Activated gamma-delta T cell treated with anti-CD3 and anti-CD28 coated beads, Interleukin-2, amount 50 U/mL, for 16 hours (primary cell): Measurements from ENCODE around the gene GAB1.

Source experiments
- DNase-seq: peaks from one replicate; pipeline ENCODE4 v3.0.0-alpha.2; 2020; ENCODE audit warnings: low read depth

GAB1 gene

GRCh38 chr4:143417679-143418403 is 81.2 kb downstream of the GAB1 start:
- no peak for DNase-seq

DNA sequence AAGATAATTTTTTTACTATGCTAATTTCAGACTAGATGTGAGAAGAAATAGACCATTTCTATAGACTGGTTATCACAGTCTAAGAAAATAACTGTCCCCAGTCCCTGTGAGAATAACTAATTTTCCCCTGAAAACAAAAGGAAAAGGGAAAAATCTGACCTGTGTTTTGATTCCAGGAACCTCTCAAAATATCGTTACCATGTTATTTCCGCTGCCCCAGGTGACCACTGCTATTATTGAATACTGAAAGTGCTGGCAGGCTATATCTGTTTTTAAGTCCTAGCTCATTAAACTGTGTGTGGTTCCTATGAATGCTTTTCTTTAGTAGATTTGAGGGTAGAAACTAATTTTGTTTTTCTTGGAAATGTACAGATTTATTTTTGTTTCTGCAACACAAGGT is 83.6 kb downstream of the GAB1 start:
- no peak for DNase-seq

DNA sequence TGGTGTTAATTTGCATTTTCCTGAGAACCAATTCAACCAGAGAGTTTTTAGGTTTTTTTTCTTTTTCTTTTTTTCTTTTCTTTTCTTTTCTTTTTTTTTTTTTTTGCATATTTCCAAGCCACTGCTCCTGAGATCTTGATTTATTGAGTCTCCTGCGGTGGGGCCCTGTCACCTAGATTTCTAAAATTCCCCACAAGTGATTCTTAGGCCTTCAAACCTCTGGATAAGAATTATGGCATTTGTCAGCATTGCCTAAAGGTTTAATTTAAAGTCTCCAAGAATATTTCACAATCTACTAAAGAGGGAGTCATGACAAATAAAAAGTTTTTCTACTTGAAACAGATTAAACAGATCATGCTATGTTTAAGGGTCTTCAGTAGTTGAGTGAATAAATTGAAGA is 84.9 kb downstream of the GAB1 start:
- no peak for DNase-seq

GRCh38 chr4:143424276-143424675 is 87.6 kb downstream of the GAB1 start:
- DNase-seq, result no peak

- no peak for DNase-seq
Measured at GRCh38 chr4:143431526-143432257, 95.0 kb downstream of the GAB1 start.

- DNase-seq, result no peak
Measured at GRCh38 chr4:143432258-143432591, 95.5 kb downstream of the GAB1 start.

DNA sequence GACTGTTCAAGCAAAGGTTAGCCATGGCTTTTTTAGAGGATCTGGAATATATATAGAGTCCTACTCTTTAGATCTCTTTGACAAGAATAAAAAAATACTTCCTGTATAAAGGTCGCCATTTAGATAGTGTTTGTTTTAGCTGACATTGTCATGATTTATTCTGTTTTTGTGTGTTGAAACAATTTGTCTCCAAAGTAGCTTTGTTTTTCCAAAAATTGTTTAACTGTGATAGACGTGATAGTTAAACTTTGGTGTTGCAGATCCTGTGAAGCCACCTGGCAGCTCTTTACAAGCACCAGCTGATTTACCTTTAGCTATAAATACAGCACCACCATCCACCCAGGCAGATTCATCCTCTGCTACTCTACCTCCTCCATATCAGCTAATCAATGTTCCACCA is 96.6 kb downstream of the GAB1 start:
- no peak for DNase-seq

DNA sequence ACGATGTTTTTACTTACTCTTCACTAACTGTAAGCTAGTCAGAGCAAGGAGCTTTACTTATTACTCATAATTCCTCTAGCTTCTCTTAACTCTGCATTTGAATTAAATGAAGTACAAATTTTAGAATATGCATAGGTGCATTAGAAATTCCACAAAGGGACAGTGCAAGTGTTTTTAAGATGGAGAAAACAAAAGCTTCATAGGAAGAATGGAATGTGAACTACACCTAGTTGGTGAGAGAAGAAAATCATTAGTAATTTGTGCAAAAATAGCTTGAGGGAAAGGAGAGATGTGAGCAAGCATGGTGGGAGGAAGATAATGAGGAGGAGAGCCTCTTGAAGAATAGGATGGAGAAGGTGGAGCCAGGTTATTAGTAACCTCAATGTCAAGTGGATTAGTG is 99.3 kb downstream of the GAB1 start:
- DNase-seq, result no peak

DNA sequence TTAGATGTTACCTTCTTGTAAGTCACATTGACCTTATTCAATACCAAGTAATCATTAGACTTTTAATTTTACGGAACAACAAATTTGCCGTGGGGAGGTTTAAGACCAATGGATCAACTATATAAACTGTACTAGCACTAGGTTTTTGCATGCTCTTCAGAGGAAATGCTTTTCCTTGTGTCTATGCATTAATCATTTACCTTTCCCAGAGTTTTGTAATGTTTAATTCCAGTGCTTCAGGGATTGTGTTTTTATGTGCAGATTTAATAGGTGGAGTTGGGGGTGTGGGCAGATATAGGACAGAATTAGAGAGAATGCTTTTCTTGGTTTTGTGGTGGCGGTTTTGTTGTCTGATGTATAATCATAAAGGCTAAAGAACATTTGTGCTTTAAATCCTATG is 100.8 kb downstream of the GAB1 start:
- no peak for DNase-seq

DNA sequence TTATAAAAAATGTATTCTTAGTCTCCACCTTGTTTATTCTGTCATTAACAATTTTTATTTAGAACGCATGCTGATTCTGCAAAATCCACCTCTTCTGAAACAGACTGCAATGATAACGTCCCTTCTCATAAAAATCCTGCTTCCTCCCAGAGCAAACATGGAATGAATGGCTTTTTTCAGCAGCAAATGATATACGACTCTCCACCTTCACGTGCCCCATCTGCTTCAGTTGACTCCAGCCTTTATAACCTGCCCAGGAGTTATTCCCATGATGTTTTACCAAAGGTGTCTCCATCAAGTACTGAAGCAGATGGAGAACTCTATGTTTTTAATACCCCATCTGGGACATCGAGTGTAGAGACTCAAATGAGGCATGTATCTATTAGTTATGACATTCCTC is 101.3 kb downstream of the GAB1 start:
- DNase-seq, result no peak

DNA sequence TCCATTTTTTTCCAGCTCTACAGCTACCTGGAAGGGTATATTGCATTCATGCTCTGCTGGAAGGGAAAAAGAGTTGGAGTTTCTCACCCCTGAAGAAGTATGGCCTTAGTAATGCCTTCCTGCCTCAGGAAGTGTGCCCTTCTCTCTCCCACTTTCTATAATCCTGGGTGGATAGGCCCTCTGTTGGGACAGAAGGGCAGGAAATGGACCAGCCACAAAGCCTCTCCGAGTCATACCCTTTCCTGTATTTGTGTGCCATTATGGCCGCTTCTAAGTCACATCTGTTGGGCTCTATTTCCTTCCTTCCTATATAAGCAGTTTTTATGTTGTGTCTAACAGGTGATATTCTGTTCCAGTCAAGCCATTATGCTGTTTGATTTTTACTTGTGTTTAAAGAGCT is 102.0 kb downstream of the GAB1 start:
- no peak for DNase-seq

- no peak for DNase-seq
Measured at GRCh38 chr4:143441109-143441508, 104.4 kb downstream of the GAB1 start.

DNA sequence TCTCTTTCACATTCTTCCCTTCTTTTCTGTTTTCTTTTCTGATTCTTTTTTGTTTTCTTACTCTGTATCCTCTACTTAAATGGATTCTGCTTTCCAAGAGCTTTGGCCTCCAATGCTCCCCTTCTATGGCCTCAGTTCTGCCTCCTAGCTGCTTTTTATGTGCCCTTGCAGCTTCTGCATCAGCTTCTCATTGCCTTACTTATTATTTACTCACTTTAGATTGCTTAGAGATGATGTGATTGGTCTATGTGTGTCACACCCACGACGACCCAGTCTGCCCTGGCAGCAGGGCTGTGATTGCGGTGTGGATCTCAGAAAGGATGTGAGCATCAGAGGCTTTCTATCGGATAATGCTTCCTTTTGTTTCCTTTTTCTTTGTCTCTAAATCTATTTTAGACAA is 105.0 kb downstream of the GAB1 start:
- DNase-seq, result no peak

DNA sequence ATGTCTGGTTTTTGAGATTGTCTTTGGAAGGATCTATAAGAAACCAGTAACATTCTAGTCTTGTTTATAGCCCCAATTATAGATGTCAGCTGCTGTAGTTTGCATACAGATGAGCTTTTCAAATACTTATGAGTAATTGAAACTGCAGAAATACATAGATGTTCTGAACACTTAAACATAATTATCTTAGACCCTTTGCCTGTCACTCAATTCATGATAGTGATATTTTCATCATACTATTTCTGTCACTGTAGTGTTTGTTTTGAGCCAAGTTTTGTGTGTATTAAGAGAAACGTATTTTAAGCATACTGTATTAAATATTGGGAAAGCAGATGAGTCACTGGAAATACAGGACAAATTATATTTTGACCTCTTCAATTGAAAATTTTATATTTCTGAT is 107.1 kb downstream of the GAB1 start:
- no peak for DNase-seq

- DNase-seq, result no peak
Measured at GRCh38 chr4:143451186-143451585, 114.5 kb downstream of the GAB1 start.

DNA sequence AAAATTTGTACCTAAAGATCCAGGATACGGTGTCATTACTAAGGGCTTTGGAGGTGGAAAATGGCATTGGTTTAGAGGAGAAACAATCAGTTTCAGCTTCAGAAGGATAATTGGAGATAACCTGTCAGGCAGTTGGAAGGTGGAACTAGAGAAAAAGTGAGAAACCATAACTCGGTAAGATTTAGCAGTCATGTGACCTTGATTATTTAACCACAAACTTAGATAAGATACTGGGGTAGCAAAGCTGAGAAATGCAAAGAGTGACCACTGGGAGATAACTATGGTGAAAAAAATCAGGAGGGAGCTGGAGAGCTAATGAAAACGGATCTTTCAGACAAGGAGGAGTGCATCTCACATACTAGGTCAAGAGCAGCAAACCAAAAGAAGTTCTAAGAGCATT is 118.5 kb downstream of the GAB1 start:
- no peak for DNase-seq

GRCh38 chr4:143458966-143459365 is 122.3 kb downstream of the GAB1 start:
- DNase-seq, result no peak

DNA sequence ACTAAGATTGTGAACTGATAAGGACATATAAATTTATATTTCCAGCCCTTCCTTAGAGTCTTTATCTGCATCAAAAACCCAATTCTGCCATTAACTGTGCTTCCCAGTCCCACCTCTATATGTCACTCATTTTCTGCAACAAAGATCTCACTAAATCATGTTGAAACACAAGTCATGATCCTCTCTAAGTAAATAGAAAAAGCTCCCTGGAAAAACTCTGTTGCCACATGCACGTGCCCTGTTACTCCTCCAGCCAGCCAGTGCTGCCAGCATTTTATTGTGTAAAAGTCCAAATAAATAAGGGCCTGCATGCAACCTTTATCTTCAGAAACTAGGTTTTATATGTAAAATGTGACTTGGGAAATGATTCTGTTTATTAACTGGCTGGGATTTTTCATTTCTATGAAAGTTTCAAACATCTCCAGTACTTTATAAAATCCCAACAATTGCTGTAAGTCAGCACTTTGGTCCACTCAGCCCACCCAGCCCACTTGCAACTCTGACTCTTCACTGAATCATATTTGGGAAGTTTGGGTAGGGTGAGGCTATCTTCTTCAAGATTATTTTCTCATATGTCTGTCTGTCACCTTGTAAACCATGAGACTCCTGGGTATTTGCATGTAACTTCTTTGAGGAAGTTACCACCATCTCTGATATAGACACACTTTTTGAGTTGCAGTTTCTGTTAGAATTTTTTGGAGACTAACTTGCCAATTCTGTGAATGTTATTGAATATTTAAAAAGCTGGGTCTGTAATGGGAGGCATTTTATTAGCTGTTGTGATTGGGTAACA is 136.9 kb downstream of the GAB1 start:
- no peak for DNase-seq

GRCh38 chr4:143477487-143477886 is 140.8 kb downstream of the GAB1 start:
- DNase-seq, result no peak

GRCh38 chr4:143481361-143481760 is 144.7 kb downstream of the GAB1 start:
- DNase-seq, result no peak

DNA sequence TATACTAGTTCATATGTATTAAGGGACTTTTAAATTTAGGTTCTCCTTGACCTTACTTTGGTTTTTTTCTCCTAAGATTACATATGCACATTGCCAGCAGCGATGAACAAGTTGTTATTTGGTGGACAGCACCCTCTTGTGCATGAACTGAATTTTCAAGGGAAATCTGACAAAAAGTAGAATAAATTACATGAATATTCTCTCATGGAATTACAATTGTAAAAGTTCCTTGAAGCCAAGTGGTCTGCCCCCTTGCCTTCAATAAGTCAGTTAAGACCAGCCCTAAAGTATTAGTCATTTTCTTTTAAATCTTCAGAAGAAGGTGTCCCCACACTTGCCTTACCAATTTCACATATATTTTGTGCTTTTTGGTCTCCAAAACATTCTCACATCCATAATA is 146.2 kb downstream of the GAB1 start:
- DNase-seq, result no peak

- DNase-seq, result no peak
Measured at GRCh38 chr4:143486314-143486713, 149.6 kb downstream of the GAB1 start.

GRCh38 chr4:143488687-143489086 is 152.0 kb downstream of the GAB1 start:
- no peak for DNase-seq
